ENCODE measurements around the gene MORN1.

DNA sequence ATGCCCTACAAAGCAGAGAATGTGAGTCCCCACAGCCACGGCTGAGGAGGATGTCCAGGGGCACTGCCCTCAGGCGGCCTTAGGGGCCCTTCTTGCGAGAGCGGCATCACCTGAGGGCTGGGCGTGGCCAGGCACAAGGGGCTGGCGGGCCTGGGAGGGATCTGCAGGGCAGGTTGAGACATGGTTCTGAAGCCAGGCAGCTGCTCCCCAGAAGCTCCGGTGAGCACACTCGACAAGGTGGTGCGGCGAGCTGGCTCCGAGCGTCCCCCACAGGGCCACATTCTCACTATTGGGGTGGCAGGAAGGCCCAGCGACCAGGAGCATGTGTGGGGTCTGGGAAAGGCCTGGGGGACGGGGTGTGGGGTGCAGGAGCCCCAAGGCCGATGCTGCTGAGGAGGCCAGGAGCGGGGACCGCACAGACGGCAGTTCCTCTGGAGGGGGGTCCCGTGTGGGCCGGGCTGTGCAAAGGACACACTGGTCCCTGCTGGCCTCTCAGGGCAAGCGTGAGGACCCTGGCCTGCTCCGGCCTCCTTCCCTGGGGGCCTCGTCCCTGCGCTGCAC is 47.2 kb downstream of the MORN1 start:
- TF ChIP-seq, protein P1, sequence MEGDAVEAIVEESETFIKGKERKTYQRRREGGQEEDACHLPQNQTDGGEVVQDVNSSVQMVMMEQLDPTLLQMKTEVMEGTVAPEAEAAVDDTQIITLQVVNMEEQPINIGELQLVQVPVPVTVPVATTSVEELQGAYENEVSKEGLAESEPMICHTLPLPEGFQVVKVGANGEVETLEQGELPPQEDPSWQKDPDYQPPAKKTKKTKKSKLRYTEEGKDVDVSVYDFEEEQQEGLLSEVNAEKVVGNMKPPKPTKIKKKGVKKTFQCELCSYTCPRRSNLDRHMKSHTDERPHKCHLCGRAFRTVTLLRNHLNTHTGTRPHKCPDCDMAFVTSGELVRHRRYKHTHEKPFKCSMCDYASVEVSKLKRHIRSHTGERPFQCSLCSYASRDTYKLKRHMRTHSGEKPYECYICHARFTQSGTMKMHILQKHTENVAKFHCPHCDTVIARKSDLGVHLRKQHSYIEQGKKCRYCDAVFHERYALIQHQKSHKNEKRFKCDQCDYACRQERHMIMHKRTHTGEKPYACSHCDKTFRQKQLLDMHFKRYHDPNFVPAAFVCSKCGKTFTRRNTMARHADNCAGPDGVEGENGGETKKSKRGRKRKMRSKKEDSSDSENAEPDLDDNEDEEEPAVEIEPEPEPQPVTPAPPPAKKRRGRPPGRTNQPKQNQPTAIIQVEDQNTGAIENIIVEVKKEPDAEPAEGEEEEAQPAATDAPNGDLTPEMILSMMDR (IDR thresholded peaks at IDR 0.05), result no peak
- no peak for TF ChIP-seq POLR2A (IDR thresholded peaks at IDR 0.05)
